GM19193 (cell line): ENCODE data around the gene FOXK1.
A peak's percentile ranks its signal among the peaks of the same experiment; 100 is the strongest.

ENCODE experiments used
- POLR2A ChIP-seq: IDR thresholded peaks from 4 replicates; pipeline ENCODE4 v1.6.1; 2011; ENCODE audit not compliant: insufficient read depth, insufficient read length; ENCODE audit errors: extremely low read depth

The FOXK1 gene

DNA sequence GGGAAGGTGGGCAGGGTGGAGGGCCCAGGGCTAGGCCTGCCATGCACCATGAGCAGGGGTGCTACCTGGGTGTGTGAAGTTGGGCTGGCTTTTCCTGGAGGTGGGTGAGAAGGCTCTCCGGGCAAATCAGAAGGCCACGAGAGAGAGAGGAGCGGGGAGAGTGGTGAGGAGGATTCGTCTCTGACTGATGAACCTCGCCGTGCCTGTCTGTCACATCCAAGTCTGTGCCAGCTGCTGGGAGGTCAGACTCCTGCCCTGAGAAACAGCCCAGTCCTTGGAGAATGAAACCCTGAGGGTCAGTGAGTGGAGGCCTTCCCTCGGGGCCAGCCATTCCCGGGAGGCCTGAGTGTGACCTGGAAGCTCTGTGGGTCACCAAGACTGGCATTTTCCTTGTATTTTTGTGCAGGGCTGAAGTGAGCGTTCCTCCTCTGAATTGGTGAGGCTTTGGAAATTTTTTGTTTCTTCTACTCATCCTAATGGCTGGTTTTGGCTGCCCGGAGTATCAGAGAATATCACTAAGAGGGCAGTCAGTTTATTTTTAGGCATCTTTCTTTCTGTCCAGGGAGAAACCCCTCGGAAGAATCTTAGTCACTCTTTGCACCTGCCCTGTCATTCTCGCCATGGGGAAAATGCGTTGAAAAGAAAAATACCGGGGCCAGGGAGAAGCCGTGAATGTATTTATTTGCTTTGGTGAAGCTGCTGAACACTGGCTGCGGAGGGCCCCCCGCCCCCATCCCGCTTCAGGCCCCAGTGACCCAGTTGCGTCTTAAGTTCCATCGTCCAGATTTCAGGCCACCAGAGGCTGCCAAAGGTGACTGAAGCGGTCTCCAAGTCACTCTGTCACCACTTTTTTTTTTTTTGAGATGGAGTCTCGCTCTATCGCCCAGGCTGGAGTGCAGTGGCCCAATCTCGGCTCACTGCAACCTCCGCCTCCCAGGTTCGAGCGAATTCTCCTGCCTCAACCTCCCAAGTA, 86.8 kb downstream of the FOXK1 start:
- no peak for TF ChIP-seq POLR2A

DNA sequence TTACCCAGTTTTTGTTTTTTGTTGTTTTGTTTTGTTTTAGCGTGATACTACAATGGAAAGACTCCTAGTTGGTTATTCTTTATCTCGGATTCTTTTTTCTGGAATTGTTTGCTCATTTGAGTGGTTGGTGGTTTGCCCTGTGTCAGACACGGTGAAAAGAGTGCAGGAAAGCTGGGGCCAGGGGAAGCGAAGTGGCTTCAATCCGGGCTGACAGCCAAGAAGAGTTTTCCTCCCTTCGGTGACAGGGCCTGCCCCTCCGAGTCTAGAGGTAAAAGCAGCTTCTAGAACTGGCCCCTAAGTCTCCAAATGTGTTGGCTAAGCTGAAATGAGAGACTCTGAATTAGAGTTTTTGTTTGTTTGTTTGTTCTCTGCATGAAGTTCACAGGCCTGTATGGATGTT, 87.7 kb downstream of the FOXK1 start:
- no peak for TF ChIP-seq POLR2A

DNA sequence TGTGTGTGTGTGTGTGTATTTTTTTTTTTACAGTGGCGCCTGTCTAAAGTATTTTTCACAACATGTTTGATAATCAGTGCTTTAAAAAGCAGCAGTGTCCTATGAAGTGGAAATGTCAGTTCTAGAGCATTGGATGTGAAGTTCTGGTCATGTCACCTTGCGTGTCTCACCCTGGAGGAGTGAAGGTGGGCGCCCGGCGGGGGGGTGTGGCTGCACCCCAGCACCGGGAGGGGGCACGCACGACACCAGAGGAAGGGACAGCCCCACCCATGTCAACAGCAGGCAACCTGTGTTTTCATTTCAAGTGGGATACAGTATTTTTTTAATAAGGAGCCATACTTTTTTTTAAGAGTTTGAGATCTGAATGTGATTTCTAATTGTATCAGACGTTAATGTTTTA, 88.8 kb downstream of the FOXK1 start:
- no peak for TF ChIP-seq POLR2A

DNA sequence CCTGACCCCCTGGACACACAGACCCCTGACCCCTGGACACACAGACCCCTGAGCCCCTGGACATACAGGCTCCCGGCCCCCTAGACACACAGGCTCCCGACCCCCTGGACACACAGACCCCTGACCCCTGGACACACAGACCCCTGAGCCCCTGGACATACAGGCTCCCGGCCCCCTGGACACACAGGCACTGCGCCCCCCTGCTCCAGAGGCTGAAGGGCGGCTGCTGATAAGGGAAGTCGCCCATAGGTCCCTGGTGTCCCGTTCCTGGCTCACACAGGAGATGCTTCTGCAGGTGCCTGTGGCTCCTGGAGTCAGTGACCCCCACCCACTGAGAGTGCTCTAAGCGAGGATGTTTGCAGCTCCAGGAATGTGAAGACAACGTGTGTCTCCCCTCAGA, 89.6 kb downstream of the FOXK1 start:
- TF ChIP-seq POLR2A, result no peak

DNA sequence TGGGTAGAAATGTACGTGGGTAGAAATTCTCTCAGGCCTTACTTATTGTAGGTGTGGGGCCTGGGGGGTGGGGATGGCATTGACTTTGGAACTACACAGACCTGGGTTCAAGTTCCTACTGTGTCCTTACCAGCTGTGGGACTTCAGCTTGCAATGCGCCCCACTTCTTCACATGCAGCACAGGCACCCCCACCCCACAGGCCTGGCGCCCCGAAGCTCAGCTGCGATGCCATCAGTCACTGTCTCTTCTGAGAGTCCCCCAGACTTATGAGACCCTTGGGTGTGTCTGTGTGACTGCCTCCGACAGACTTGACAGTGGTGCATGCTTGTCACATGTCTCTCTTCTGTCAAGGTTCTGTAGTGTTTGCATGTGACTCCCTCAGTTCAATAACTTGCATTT, 90.2 kb downstream of the FOXK1 start:
- no peak for TF ChIP-seq POLR2A

DNA sequence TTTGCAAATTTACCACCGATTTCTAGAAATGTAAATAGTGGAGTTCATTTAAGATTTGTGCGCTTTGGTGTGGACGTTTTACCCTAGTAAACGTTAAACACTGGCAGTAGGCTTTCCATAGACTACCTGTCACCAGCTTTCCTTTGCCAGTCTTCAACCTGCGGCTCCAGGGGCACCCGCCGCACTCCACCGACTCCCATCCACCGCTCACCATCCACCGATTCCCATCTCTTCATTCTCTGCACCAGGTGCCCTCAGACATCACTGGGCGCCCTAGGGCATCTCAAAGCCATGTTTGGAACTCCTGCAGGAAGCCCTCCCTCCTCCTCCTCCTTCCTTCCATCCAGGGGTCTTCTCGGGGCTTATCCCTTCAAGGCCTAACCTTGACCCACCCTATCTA, 91.9 kb downstream of the FOXK1 start:
- TF ChIP-seq POLR2A, result no peak

DNA sequence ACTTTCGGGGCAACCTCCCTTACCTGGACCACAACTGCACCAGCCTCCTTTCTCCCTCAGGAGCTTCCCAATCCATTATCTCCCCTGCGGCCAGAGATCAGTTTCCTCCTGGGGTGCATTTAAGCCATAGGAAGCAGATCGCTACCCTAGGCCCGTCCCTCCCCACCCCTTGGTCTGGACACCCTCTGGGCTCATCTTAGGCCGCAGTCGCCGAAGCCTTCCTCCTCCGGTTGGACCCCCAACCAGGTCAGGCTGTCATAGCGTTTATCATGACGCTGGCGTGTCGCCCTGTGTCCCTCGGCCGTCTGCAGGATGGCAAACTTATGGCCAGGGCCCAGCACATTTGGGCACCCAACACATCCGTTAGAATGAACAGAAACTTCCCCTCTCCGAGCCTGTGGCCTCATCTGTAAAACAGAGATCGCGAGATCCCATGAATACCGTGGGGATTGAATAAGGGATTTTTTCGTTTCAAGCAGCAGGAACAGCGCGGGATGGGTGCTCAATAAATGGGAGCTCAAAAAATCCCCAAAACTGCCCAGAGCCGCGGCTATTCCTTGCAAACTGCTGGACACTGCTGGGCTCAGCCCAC, 92.7 kb downstream of the FOXK1 start:
- TF ChIP-seq POLR2A, result no peak

DNA sequence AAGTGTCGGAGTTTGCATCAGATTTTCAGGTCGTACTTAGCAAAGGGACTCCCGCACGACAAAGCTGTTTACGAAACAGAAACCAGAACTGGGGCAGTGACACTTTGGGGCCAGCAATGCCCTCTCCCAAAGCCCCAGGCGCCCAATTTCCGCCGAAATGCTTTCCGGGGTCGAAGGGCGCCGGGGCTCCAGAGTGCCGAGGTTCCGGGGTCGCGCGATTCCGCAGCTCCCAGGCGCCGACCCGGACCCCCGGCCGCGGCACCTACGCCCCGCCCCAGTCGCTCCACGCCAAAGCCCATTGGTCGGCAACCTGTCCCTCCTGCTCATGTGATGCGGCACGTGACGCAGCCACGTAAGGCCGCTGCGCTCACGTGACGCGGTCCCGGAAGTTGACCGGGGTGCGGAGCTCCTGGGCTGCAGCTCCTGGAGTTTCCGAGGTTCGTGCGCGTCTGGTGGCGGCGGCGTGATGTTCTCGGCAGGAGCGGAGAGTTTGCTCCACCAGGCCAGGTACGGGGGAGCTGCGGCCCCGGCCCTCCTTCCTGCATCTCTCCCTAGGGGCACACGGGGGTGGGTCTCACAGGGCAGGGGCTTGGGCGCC, 93.3 kb downstream of the FOXK1 start, which contains the start of gene AP5Z1:
TSS of gene AP5Z1 (plus strand) at position 374 of the 598 bp plus-strand sequence. CDS start at position 467, 93 bp downstream.
- peak; percentile 94 for TF ChIP-seq POLR2A

DNA sequence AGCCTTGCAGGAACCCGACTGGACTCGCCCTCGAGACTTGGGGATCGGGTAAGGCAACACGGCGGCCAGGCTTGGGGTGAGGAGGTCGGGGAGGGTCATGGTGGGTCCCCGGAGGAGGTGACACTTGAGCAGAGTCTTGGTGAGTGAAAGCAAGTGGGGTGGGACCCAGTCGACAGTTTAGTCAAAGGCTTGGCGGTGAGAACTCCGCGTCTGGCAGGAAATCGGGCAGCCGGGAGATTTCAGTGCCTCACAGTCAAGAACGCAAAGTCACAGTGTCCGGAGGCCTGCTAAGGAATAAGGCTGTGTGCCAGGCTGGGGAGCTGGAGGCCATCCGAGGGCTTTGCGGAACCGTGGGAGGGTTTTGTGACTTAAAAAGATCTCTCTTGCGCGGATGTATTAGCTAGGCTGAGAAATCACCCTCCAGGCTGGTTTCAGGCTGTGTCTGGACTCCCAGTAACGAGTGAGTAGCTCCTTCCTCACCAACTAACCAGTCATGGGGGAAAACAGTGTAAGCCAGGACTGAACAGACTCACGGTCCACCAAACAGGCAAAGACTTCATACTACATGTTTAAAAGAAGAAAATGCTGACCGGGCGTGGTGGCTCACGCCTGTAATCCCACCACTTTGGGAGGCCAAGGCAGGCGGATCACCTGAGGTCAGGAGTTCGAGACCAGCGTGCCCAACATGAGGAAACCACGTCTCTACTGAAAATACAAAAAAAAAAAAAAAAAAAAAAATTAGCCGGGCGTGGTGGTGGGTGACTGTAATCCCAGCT, 93.9 kb downstream of the FOXK1 start:
- no peak for TF ChIP-seq POLR2A

DNA sequence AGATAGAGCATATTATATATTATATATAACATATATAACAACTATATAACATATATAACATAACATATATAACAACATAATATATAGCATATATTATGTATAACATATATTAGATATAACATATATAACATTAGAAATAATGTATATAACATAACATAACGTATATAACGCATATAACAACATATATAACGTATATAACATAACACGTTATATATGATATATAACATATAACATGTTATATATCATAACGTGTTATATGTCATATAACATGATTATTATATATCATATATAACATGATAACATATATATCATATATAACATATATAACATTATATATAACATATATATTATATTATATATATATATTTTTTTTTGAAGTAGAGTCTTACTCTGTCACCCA, 97.0 kb downstream of the FOXK1 start:
- no peak for TF ChIP-seq POLR2A

DNA sequence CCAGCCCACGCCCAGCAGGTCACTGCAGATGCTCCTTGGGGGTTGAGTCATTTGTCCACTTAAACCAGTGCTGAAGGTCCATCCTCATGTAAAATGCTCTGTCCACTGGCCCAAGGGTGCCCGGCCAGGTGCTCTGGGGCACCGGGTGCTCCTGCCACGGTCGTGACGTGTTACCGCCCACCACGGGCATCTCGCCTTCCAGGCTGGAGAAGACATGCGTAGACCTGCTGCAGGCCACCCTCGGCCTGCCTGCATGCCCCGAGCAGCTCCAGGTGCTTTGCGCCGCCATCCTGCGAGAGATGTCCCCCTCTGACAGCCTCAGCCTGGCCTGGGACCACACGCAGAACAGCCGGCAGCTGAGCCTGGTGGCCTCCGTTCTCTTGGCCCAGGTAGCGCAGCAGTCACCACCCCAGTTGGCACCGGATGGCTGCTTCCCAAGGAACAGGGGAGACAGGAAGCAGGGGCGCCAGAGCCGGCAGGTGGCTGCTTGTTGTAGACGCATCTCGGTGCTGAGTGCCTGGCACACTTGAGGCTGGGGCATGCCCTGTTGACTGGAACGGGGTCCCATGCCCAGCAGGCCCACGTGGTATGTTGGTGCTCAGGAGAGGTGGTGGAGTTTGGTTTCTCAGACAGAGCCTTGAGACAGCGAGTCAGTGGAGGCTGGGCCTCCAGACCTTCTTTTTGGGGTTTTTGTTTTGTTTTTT, 99.4 kb downstream of the FOXK1 start:
- TF ChIP-seq POLR2A, result no peak

DNA sequence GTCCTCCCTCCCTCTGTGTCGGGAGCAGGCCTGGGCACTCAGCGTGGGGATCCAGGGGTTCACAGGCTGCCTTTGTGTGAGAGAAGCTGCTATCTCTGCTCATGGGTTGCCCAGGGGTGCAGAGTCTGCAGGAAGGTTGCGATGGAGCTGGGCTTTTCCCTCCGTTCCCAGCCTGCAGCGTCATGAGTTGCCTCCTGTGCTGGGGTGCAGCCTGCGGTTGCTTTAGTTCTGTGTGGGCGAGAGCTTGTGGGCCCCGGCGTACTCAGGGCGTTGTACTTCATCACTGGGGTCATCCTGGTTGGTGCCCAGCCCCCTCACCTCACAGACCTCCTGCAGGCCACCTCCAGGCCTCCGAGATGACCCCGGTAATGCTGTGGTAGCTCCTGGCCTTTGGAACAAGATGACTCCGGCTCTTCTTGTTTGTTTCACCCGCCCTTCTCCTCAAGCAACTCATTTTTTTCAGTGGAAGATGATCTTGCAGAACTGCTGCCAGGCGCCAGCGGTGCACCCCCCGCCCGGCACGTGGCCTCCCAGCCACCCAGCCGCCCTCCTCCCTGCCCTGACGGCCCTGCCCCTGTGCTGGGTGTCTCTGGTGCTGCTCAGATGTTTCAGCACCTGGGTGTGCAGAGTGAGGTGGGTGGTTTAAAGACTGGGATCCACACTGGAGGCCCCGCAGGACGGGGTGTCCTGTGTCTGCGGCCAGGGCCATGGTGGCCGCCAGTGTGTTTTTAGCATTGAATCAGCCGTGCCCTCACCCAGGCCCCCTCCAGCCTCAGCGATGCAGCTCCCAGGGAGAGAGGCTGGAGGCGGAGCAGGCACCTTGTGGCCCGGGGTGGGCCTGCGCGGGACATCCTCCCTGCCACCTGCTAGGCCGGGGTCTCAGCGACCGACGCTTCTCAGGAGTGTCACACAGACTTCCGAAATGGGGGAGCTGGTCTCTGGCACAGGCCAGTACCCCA, 100.5 kb downstream of the FOXK1 start:
- TF ChIP-seq POLR2A, result no peak

DNA sequence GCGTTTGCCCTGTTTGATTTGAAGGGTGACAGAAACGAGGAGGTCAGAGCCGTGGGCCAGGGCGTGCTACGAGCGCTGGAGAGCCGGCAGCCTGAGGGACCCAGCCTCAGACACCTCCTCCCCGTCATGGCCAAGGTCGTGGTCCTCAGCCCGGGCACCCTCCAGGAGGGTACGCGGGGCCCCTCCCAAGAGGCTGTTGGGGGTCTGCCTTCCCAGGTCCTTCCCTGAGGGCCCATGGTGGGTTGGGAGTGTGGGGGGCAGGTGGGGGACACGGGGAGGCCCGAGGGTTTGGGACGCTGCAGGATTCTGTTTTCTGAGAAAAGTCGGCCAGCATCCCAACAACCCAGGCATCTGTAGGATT, 101.2 kb downstream of the FOXK1 start:
- TF ChIP-seq POLR2A, result no peak
